KG1 (cell line): ENCODE results near the gene SLC25A4.
A peak's percentile ranks its signal among the peaks of the same experiment; 100 is the strongest.
"Not testable (repeated sequence)": the region's sequence is repeated elsewhere in the genome, so short reads cannot be mapped to it uniquely, and the experiment has no call there.

Source experiments
- DNase-seq: peaks from one replicate; lab custom pipeline; 2025; lab: John Stamatoyannopoulos, UW

The SLC25A4 gene

DNA sequence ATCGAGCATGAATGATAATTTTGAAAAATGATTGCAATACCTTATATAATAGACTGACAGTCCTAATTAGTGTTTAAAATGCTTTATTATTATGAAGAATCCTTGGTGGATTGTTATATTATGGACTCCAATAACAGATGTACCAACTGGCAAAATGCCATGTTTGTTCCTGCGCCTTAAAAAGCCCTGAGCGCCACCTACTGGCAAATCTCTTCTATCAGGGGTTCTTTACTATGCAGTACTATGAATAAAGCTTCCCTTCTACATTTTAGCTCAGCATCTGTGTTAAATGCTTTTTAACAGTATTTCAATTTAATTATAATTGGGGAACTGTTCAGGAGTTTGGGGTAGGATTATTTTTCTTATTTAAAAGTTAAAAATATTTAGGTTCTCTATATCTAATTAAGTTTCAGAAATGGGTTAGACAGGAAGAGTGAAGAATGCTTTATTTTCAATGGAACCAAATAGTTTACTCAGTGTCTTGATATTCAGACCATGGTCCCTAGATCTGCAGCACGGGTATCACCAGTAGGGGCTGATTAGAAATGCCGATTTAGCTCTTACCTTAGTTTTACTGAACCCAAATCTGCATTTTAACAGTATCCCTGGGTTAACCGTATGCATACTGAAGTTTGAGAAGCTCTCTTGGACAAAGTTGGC is 40.7 kb downstream of the SLC25A4 start:
- DNase-seq = peak; percentile 30

DNA sequence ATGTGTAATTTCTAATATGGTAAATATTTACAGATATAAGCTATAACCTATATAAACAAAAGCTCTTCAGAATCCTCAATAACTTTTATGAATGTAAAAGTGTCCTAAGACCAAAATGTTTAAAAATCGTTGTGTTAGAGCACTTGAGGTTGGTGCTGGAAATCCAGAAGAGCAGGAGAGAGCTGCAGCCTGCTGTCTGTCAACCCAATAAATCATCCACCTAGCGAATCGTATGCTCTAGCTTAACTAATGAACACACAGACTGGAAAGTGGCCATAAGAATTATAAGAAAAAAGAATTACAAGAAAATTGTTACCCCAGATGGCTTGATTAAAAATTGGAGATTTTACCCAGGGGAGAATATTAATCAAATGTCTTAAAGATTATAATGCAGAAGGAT is 43.7 kb downstream of the SLC25A4 start:
- no peak for DNase-seq

DNA sequence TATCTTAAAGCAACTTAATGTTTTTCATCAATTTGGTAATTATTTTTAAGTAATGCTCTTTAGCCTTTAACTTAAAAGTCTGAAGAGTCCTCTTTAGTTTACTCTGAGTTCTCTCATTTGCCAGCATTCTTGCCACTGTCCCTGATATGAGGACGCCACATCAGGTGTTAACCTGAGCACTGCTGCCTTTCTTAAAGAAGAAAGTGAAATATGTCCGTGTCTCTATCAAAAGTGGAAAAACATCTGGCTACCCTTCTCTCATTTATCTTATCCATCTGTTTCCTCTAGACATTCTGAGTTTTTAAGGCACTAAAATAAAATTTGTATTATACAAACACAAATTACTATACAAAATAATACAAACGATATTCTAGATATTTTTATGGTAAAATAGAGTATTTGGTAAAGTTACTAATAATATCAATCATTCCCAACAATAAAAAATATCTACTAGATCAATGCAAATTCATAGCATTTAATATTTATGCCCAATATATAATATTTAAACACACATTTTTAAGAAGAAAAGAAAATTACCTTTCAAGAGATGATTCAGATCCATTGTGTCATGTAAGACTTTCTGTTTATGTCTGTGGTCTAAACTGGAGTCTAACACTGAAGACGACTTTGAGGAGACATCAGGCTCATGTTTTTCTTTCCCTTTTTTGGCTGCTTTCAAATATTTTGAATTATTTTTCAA is 46.7 kb downstream of the SLC25A4 start:
- DNase-seq = no peak

DNA sequence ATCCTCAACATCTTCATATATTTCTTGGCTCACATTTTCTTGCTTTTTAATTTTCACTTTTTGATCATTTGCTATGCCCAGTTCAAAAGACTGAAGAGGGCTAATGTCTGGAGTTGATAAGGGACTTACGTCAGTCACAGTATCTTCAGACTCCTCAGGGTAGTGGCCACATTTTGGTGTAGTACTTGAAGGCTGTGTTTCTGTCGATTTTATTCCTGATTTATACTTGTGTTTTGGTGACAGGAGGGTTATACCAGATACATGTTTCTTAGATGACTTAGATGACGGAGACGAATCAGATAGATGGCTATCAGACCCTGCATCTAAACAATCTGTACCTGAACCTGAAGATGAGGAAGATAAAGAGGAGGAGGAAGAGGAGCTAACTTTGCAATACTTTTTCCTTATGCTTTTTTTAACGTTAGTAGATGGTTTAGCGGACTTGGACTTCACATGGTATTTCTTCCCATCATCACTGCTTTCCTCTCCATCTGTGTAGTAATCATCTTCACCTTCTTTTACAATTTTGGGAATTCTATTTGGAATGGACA is 47.3 kb downstream of the SLC25A4 start:
- no peak for DNase-seq

DNA sequence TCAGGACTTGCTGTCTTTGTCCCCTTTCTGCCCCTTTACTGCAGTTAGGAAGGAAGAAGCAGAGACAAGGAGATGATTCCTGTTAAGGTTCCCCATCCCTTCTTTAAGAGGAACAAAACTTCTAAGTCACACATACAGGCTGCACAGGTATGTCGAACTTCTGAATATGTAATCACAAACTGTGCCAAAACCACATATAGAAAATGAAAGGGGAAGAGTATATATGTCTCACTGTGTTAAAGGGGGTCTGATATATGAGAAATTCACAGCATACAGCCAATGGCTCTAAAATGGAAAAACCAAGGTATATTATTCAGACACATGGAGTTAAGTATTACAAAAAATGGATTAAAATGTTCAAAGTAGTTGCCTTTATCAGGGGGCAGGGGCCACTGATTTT is 49.0 kb downstream of the SLC25A4 start:
- DNase-seq = no peak

DNA sequence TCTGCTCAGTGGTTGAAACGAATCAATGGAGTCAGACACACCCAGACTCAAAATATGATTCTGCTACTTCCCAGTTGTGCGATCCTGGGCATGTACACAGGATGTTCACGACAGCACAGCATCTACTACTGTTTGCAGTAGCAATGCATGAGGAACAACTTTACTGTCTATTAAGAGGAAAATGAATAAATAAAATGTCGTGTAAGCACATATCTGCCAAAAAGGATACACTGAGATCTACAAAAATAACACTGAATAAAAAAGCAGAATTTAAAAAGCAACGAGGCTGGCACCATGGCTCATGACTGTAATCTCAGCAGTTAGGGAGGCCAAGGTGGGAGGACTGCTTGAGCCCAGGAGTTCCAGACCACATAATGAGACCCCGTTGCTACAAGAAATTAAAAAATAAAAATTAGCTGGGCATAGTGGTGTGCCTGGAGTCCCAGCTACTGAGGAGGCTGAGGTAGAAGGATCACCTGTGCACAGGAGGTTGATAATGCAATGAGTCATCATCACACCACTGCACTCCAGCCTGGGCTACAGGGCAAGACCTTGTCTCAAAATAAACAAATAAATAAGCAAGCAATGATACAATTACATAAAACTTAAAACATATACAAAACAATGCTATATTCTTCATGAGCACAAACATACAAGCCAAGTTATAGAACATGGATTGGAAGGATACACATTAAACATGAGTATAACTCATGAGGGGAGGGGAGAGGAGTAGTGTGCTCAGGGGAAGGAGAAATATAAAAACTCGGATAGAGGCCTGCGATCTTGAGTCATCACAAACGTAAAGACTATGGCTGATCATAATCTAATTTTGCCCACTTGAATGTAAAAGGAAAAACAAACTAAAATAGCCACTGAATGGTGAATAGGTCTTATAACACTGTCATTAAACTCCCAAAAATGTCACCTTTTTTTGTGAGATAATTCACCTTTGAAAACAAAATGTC is 52.1 kb downstream of the SLC25A4 start:
- DNase-seq = no peak

DNA sequence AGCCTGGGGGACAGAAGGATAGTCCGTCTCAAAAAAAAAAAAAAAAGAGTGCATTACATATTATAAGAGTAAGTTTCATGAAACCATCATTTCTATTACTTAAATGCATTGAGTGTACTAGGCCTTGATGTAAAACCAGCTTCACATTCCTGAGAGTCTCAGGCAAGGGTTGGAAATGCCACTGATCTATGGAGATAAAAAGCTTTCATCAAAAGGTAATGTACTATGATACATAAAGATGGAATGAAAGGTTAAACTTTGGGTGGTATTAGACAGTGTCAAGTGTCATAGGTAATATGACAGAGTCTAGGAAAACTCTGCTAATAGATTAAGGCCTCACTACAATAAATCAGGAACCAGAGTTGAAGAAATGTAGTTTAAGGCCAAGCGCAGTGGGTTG is 53.4 kb downstream of the SLC25A4 start:
- no peak for DNase-seq

DNA sequence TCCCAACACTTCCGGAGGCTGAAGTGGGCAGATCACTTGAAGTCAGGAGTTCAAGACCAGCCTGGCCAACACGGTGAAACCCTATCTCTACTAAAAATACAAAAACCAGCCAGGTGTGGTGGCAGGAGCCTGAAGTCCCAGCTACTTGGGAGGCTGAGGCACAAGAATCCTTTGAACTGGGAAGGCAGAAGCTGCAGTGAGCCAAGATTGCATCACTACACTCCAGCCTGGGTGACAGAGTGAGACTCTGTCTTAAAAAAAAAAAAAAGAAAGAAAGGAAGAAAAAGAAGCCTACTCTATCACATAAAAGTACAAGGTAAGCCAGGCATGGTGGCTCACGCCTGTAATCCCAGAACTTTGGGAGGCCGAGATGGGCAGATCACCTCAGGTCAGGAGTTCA is 55.1 kb downstream of the SLC25A4 start:
- not testable (repeated sequence) for DNase-seq
